ENCODE results near the gene SHISA6. TPM values are rescaled to one million over a fixed set of nuclear protein-coding genes. Genes with fewer than 3 reads are reported as not detected.

SHISA6 gene
- total RNA-seq, 2 donors from 2014 or later, result 0.07 TPM; not detected in 1

- no peaks in the 10 kb centered on the region for H3K36me3 ChIP-seq
- no peak for TF ChIP-seq CTCF (IDR thresholded peaks at IDR 0.05)
- no peak for DNase-seq (ENCODE audit: low spot score)
- H3K4me1 ChIP-seq, result no peaks in the 10 kb centered on the region
- no peaks in the 10 kb centered on the region for H3K27me3 ChIP-seq
- peaks cover 0 to 26% of the 10 kb centered on the region in 2 donors for H3K9me3 ChIP-seq
- no peak overlapping the region for H3K27ac ChIP-seq
- H3K4me3 ChIP-seq, result no peak overlapping the region
Observed at GRCh38 chr17:11404431-11405276, 163.6 kb downstream of the SHISA6 start.

- Histone ChIP-seq H3K27me3 (no peaks in the 10 kb centered on the region), H3K36me3 (no peaks in the 10 kb centered on the region), H3K9me3 (peaks cover 0 to 13% of the 10 kb centered on the region in 2 donors), H3K27ac (no peak overlapping the region), H3K4me3 (no peak overlapping the region), H3K4me1 (no peaks in the 10 kb centered on the region)
- DNase-seq (ENCODE audit: low spot score), result no peak
- TF ChIP-seq CTCF (IDR thresholded peaks at IDR 0.05), result no peak
Observed at GRCh38 chr17:11406716-11407115, 165.7 kb downstream of the SHISA6 start.

GRCh38 chr17:11412654-11413053 is 171.6 kb downstream of the SHISA6 start:
- TF ChIP-seq CTCF (IDR thresholded peaks at IDR 0.05), result no peak
- Histone ChIP-seq H3K27ac (no peak overlapping the region), H3K4me1 (no peaks in the 10 kb centered on the region), H3K9me3 (no peaks in the 10 kb centered on the region), H3K4me3 (no peak overlapping the region), H3K27me3 (no peaks in the 10 kb centered on the region), H3K36me3 (no peaks in the 10 kb centered on the region)
- no peak for DNase-seq (ENCODE audit: low spot score)

- Histone ChIP-seq H3K4me3 (no peak overlapping the region), H3K27ac (no peak overlapping the region), H3K27me3 (no peaks in the 10 kb centered on the region), H3K4me1 (no peaks in the 10 kb centered on the region), H3K9me3 (peaks cover 0 to 6% of the 10 kb centered on the region in 2 donors), H3K36me3 (no peaks in the 10 kb centered on the region)
- no peak for TF ChIP-seq CTCF (IDR thresholded peaks at IDR 0.05)
- no peak for DNase-seq (ENCODE audit: low spot score)
Observed at GRCh38 chr17:11418342-11418741, 177.3 kb downstream of the SHISA6 start.

GRCh38 chr17:11430751-11431150 is 189.7 kb downstream of the SHISA6 start:
- DNase-seq (ENCODE audit: low spot score), result no peak
- no peak overlapping the region for H3K4me3 ChIP-seq
- no peaks in the 10 kb centered on the region for H3K27me3 ChIP-seq
- no peaks in the 10 kb centered on the region for H3K4me1 ChIP-seq
- peaks cover 0 to 7% of the 10 kb centered on the region in 2 donors for H3K9me3 ChIP-seq
- H3K27ac ChIP-seq, result no peak overlapping the region
- TF ChIP-seq CTCF (IDR thresholded peaks at IDR 0.05), result no peak
- no peaks in the 10 kb centered on the region for H3K36me3 ChIP-seq
